Heart left ventricle (tissue), 16 donors: Measurements from ENCODE around the gene STBD1. TPM values are rescaled to one million over a fixed set of nuclear protein-coding genes. Genes with fewer than 3 reads are reported as not detected.

Experiments
- ATAC-seq, 4 donors: fragments of 200-7000 bp; cut with Tn5 transposase; one replicate each; pipeline ENCODE4 v1.9.1; 2020 to 2022; ENCODE audit warnings: moderate library complexity in 4 of 4, mild to moderate bottlenecking in 3 of 4, moderate number of reproducible peaks in 1 of 4
- DNase-seq, 5 donors: peaks; one replicate each; pipeline ENCODE4 v3.0.0-alpha.2; 2020
- H3K27ac ChIP-seq, 12 donors: fragments of 200-600 bp; sonication (generic) in 4 of 12; one replicate each; pipeline versions ENCODE4 v1.5.0 to v1.8.0; 2016 to 2022; ENCODE audit warnings: mild to moderate bottlenecking in 2 of 12
- H3K27me3 ChIP-seq, 9 donors: fragments of 200-600 bp; sonication (generic) in 2 of 9; one replicate each; pipeline versions ENCODE4 v1.5.1 to v1.8.0; 2016 to 2022; ENCODE audit warnings: mild to moderate bottlenecking in 3 of 9
- H3K36me3 ChIP-seq, 9 donors: fragments of 200-600 bp; sonication (generic) in 2 of 9; one replicate each; pipeline versions ENCODE4 v1.5.0 to v1.8.0; 2018 to 2022; ENCODE audit warnings: mild to moderate bottlenecking in 2 of 9
- H3K4me1 ChIP-seq, 12 donors: fragments of 200-600 bp; sonication (generic) in 4 of 12; one replicate each; pipeline versions ENCODE4 v1.5.0 to v1.8.0; 2016 to 2022; ENCODE audit warnings: mild to moderate bottlenecking in 3 of 12
- H3K4me3 ChIP-seq, 12 donors: fragments of 200-600 bp; sonication (generic) in 4 of 12; one replicate each; pipeline versions ENCODE4 v1.5.0 to v1.8.0; 2017 to 2022; ENCODE audit warnings: mild to moderate bottlenecking in 9 of 12, moderate library complexity in 4 of 12
- H3K9me3 ChIP-seq, 12 donors: fragments of 200-600 bp; sonication (generic) in 4 of 12; one replicate each; pipeline versions ENCODE4 v1.5.0 to v1.8.0; 2016 to 2022; ENCODE audit warnings: mild to moderate bottlenecking in 1 of 12
- CTCF ChIP-seq, 12 donors: fragments of 200-600 bp; sonication (generic) in 4 of 12; IDR thresholded peaks; one replicate each; pipeline versions ENCODE4 v1.5.0 to v1.8.0; 2018 to 2022; ENCODE audit warnings: antibody characterized with exemption in 12 of 12, mild to moderate bottlenecking in 5 of 12
- POLR2A ChIP-seq, 2 donors: fragments of 450-650 bp; IDR thresholded peaks; one replicate each; pipeline ENCODE4 v1.6.1; 2017; ENCODE audit warnings: antibody characterized with exemption in 2 of 2, mild to moderate bottlenecking in 2 of 2, moderate library complexity in 2 of 2
- WGBS, 4 donors: extraction: QIAGEN DNeasy Blood & Tissue Kit in 2 of 4; methylation state at CpG; one replicate each; pipeline versions ENCODE4 v1.1.5 to v1.1.7; 2013 to 2018; 5-methylcytosine and 5-hydroxymethylcytosine counted together
- intact Hi-C, 10 donors: fragments of 100-400 bp; cut with DNase I; formaldehyde crosslinking; loops; one replicate each; pipeline versions ENCODE4 v1.11.1 to v1.14.2; 2022
- polyA plus RNA-seq, 2 donors: library from polyadenylated mRNA; stranded (reverse); fragments of 200-250 nt; gene quantifications; one replicate each; pipeline ENCODE4 v1.2.3, GENCODE V29; 2013
- total RNA-seq, 9 donors: library from RNA; depleted of rRNA in 2 of 9; stranded (reverse); fragments of >200 nt in 2 of 9; fragmentation: NEBNext Ultra II Directional in 3 of 9; extraction: Animal tissue kit (Norgen Biotek cat#: 25700) in 3 of 9; gene quantifications; one replicate each; pipeline versions ENCODE4 v1.1.0 to v1.2.4, GENCODE V29; 2016 to 2023
- donor health status: ischemic (EF 13 %, LVEDD 7.1; RV severe dilation, severe dysfunction).
- donor health status: healthy with polysubstance abuse.
- donor health status: DM: no; HTN: yes; CAD: no.
- donor health status: DM: no; HTN: no; CAD: no.
- donor health status: ischemic (EF 25% LVEDD 6.9; RV normal size, moderate dysfunction).
- donor health status: ischemic (EF 25% LVEDD 5.7; RV mildly dilated, moderate dysfunction).
- donor health status: healthy.
- donor health status: DM: yes; HTN: yes; CAD: no.
- donor health status: ischemic (EF 35%, LVEDD 5.7; RV mildly dilated, moderate dysfunction).
- donor health status: nonischemic (EF 11% LVEDD 7.7; RV severe dilation, severe dysfunction).
- donor health status: DM: yes; HTN: yes; CAD: no.
- donor health status: PGD.
- donor health status: ischemic (EF 29% LVEDD 5.4; RV normal size, mild dysfunction).
- donor health status: nonischemic (EF 23%, LVEDD 6.1; RV moderate dilation, normal function).

STBD1 gene
- total and polyA plus RNA-seq, 11 donors: 16.8 to 50.8 (median 25.8) TPM

- peaks cover 0 to 44% (median 17%) of the 10 kb centered on the region in 12 donors for H3K9me3 ChIP-seq
- H3K27ac ChIP-seq: no peak overlapping the region
- no peak overlapping the region for H3K4me3 ChIP-seq
- H3K36me3 ChIP-seq: no peaks in the 10 kb centered on the region
- no peaks in the 10 kb centered on the region for H3K4me1 ChIP-seq
- ATAC-seq (no peak), DNase-seq (no peak)
- intact Hi-C loops: no loop called here
- 75 to 86% (median 81%) methylated on average over 3 of the region's 3 CpGs for WGBS, 4 donors
- TF ChIP-seq CTCF (IDR thresholded peaks at IDR 0.05): no peak
- H3K27me3 ChIP-seq: no peaks in the 10 kb centered on the region
Measured at GRCh38 chr4:76322236-76322635, 15.7 kb downstream of the STBD1 start.

- no peaks in the 10 kb centered on the region for H3K27me3 ChIP-seq
- intact Hi-C loops: no loop called here
- no peak overlapping the region for H3K27ac ChIP-seq
- no peaks in the 10 kb centered on the region for H3K4me1 ChIP-seq
- TF ChIP-seq POLR2A (IDR thresholded peaks at IDR 0.05) (no peak), CTCF (IDR thresholded peaks at IDR 0.05) (no peak)
- H3K36me3 ChIP-seq: no peaks in the 10 kb centered on the region
- DNase-seq (no peak), ATAC-seq (no peak)
- H3K9me3 ChIP-seq: peaks cover 0 to 44% (median 18%) of the 10 kb centered on the region in 12 donors
- H3K4me3 ChIP-seq: no peak overlapping the region
Measured at GRCh38 chr4:76325072-76325471, 18.5 kb downstream of the STBD1 start.

- intact Hi-C loops: no loop called here
- no peak for ATAC-seq
- Histone ChIP-seq H3K27ac (no peak overlapping the region), H3K9me3 (peaks cover 0 to 37% (median 14%) of the 10 kb centered on the region in 12 donors), H3K36me3 (no peaks in the 10 kb centered on the region), H3K4me3 (no peak overlapping the region), H3K4me1 (no peaks in the 10 kb centered on the region), H3K27me3 (no peaks in the 10 kb centered on the region)
- no peak for DNase-seq
- no peak for TF ChIP-seq POLR2A (IDR thresholded peaks at IDR 0.05)
- no peak for TF ChIP-seq CTCF (IDR thresholded peaks at IDR 0.05)
Measured at GRCh38 chr4:76326515-76326914, 20.0 kb downstream of the STBD1 start.

GRCh38 chr4:76334885-76335284, 28.4 kb downstream of the STBD1 start:
- WGBS, 4 donors: 75 to 83% (median 78%) methylated on average over 3 of the region's 3 CpGs

More at GRCh38 chr4:76334885-76335284, 28.4 kb downstream of the STBD1 start:
- ATAC-seq: no peak
- intact Hi-C loops: no loop called here
- TF ChIP-seq POLR2A (IDR thresholded peaks at IDR 0.05) (no peak), CTCF (IDR thresholded peaks at IDR 0.05) (no peak)
- Histone ChIP-seq H3K27ac (no peak overlapping the region), H3K4me3 (no peak overlapping the region), H3K36me3 (no peaks in the 10 kb centered on the region), H3K4me1 (no peaks in the 10 kb centered on the region), H3K9me3 (no peaks in the 10 kb centered on the region), H3K27me3 (no peaks in the 10 kb centered on the region)
- DNase-seq: no peak
